Kidney (tissue), 14 donors: Measurements from ENCODE around the gene ATP6V0A4. TPM values are rescaled to one million over a fixed set of nuclear protein-coding genes. Genes with fewer than 3 reads are reported as not detected.

ENCODE experiments used
- DNase-seq, 5 donors: peaks; one replicate each; pipeline ENCODE4 v3.0.0-alpha.2; 2013 to 2020
- FAIRE-seq: peaks from 2 replicates; lab custom pipeline; 2012; peaks lifted over from hg19 to GRCh38; lab: Jason Lieb, UNC
- H3K27ac ChIP-seq, 2 donors: one replicate each; pipeline ENCODE4 v1.7.0; 2013; ENCODE audit warnings: low read depth in 2 of 2, low read length in 2 of 2, inconsistent platforms in 1 of 2
- H3K27me3 ChIP-seq: one replicate; pipeline ENCODE4 v1.7.1; 2013; ENCODE audit warnings: low read length, inconsistent platforms; ENCODE audit not compliant: control insufficient read depth, insufficient read depth
- H3K36me3 ChIP-seq, 3 donors: one replicate each; pipeline versions ENCODE4 v1.7.0 to v1.7.1; 2013; ENCODE audit warnings: low read length in 3 of 3, control low read depth in 1 of 3, inconsistent platforms in 1 of 3; ENCODE audit not compliant: insufficient read depth in 3 of 3, control insufficient read depth in 2 of 3
- H3K4me1 ChIP-seq, 3 donors: one replicate each; pipeline versions ENCODE4 v1.7.0 to v1.7.1; 2013; ENCODE audit warnings: low read length in 3 of 3, inconsistent platforms in 1 of 3, low read depth in 1 of 3; ENCODE audit not compliant: control insufficient read depth in 2 of 3, insufficient read depth in 2 of 3
- H3K4me3 ChIP-seq, 3 donors: one replicate each; pipeline versions ENCODE4 v1.7.0 to v1.8.1; 2013; ENCODE audit warnings: low read length in 3 of 3, control low read depth in 1 of 3, inconsistent platforms in 1 of 3
- H3K9ac ChIP-seq, 3 donors: one replicate each; pipeline versions ENCODE4 v1.7.0 to v1.7.1; 2013; ENCODE audit warnings: low read length in 3 of 3, control low read depth in 1 of 3, inconsistent platforms in 1 of 3
- H3K9me3 ChIP-seq, 3 donors: one replicate each; pipeline versions ENCODE4 v1.7.0 to v1.7.1; 2013; ENCODE audit warnings: low read length in 3 of 3, control low read depth in 1 of 3, inconsistent platforms in 1 of 3; ENCODE audit not compliant: control insufficient read depth in 2 of 3, insufficient read depth in 1 of 3
- intact Hi-C: fragments of 100-400 bp; cut with DNase I; formaldehyde crosslinking; loops from one replicate; pipeline ENCODE4 v1.11.1; 2022
- polyA plus RNA-seq: library from polyadenylated mRNA; stranded (reverse); fragments of 350-450 nt; fragmentation: Illumina TruSeq; extraction: RNeasy Lipid Tissue Mini Kit (QIAGEN cat#74804); gene quantifications from one replicate; pipeline ENCODE4 v1.2.3, GENCODE V29; 2014; ENCODE audit warnings: low read depth, low replicate concordance; ENCODE audit not compliant: insufficient read depth
- total RNA-seq: library from RNA; stranded (reverse); fragmentation: NEBNext Ultra II Directional; extraction: Animal tissue kit (Norgen Biotek cat#: 25700); gene quantifications from one replicate; pipeline ENCODE4 v1.2.1, GENCODE V29; 2021
- TF ChIP-seq, protein P1 (sequence below): IDR thresholded peaks from 3 replicates; pipeline ENCODE4 v1.5.1; 2012; ENCODE audit warnings: mild to moderate bottlenecking, moderate library complexity, borderline replicate concordance; ENCODE audit not compliant: insufficient read depth; ENCODE audit errors: extremely low read depth
- donor health status: control.
- donor health status: control.
- donor health status: control.
- donor health status: control.
- donor health status: control.
- donor health status: DM: yes; HTN: yes; CAD: no.
- donor health status: Normal renal cell carcinoma (clear cell type).

The ATP6V0A4 gene
- total and polyA plus RNA-seq, 2 donors from 2014 or later = 30.5 to 140 TPM

DNA sequence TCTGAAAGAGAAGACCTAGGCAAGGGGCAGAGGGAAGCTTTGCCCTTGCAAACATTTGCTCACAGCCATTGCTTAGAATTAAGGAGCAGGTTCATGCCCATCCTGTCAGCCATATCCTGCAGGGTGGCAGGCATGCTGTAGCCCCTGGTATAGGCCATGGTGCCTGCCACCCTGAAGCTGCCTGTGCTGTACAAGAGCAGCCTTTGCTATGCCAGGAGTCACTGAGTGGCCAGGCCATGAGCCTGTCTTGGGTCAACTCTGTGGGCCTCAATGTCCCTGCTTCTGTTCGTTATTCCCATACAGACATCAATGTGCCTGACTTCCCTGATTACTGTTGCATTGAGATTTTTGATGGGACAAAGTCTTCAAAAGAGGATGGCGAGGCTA, 96.5 kb downstream of the ATP6V0A4 start:
- intact Hi-C loops = no loop called here
- TF ChIP-seq, protein P1, sequence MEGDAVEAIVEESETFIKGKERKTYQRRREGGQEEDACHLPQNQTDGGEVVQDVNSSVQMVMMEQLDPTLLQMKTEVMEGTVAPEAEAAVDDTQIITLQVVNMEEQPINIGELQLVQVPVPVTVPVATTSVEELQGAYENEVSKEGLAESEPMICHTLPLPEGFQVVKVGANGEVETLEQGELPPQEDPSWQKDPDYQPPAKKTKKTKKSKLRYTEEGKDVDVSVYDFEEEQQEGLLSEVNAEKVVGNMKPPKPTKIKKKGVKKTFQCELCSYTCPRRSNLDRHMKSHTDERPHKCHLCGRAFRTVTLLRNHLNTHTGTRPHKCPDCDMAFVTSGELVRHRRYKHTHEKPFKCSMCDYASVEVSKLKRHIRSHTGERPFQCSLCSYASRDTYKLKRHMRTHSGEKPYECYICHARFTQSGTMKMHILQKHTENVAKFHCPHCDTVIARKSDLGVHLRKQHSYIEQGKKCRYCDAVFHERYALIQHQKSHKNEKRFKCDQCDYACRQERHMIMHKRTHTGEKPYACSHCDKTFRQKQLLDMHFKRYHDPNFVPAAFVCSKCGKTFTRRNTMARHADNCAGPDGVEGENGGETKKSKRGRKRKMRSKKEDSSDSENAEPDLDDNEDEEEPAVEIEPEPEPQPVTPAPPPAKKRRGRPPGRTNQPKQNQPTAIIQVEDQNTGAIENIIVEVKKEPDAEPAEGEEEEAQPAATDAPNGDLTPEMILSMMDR = no peak
- Histone ChIP-seq H3K36me3 (peaks cover 0 to 2% (median 0%) of the 10 kb centered on the region in 3 donors), H3K9me3 (no peaks in the 10 kb centered on the region), H3K27ac (no peak overlapping the region), H3K9ac (no peak overlapping the region), H3K4me1 (no peaks in the 10 kb centered on the region), H3K27me3 (no peaks in the 10 kb centered on the region), H3K4me3 (no peak overlapping the region)
- DNase-seq (no peak), FAIRE-seq (no peak)

DNA sequence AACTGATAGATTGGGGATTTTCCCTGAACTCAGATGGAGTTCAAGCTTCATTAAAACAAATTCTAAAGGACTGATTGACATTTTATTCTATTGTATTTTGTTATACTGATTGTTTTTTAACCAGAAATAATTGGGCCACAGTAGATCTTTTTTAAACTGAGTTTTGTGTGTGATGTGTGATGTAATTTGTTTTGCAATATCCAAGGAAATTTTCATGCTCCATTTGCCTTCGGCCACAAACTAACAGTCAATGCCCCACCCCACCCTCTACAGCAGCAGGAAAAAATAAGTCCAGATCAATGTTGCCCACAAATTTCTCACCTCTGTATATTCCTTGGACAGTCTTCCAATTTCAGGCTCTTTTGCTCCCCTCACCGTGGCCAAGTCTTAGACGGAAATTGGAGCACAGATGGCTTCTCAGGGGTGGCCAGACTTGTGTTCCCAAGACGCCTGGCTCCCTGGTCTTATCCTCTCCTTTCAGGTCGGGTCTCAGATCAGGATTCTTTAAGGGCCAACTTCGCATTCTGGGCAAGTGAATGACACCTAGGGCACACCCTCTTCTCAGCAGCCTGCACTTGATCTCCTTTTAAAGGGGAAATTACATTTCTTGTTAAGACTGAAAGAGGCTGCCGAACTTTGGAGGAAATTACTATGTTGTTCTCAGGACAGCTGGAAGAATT, 97.0 kb downstream of the ATP6V0A4 start, which contains the start of gene SVOPL:
Gene SVOPL, minus strand, starts transcription at position 506 of the 680 bp plus-strand sequence. CDS start 22,317 bp downstream, outside the sequence.
- Histone ChIP-seq H3K36me3 (no peaks in the 10 kb centered on the region), H3K27me3 (no peaks in the 10 kb centered on the region), H3K4me3 (no peak within 1 kb of the TSS), H3K9ac (no peak within 1 kb of the TSS), H3K27ac (no peak within 1 kb of the TSS), H3K4me1 (no peaks in the 10 kb centered on the region), H3K9me3 (no peaks in the 10 kb centered on the region)
- intact Hi-C loops = no loop called here
- TF ChIP-seq, protein P1 = no peak
- DNase-seq (no peak), FAIRE-seq (no peak)

DNA sequence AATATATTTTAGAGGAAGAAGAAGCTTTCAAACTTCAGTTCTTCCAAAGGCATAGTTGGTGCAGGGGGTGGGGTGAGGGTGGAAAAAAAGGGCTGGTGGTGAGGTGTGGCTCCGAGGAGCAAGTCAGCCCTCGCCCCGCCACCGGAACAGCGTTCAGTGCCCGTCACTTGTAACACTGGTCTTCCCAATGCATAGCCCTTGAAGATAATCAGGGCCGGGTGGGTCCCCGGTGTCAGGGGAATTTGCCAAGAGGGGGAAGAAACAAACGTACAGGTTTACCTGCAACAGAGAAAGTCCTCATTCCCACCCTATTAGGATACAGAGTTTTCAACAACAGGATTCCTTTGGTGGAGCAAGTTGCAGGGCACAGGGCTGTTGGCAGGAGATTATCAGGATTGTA, 98.3 kb downstream of the ATP6V0A4 start:
- H3K9me3 ChIP-seq = no peaks in the 10 kb centered on the region
- FAIRE-seq = no peak
- H3K9ac ChIP-seq = no peak overlapping the region
- H3K36me3 ChIP-seq = no peaks in the 10 kb centered on the region
- no peak overlapping the region for H3K27ac ChIP-seq
- no peaks in the 10 kb centered on the region for H3K27me3 ChIP-seq
- no peaks in the 10 kb centered on the region for H3K4me1 ChIP-seq
- no peak overlapping the region for H3K4me3 ChIP-seq
- TF ChIP-seq, protein P1 = no peak
- no peak for DNase-seq
- intact Hi-C loops = no loop called here
